Right lobe of liver (tissue), 6 donors: ENCODE data around the gene RNF11. TPM values are rescaled to one million over a fixed set of nuclear protein-coding genes. Genes with fewer than 3 reads are reported as not detected.
"Not testable (repeated sequence)": the region's sequence is repeated elsewhere in the genome, so short reads cannot be mapped to it uniquely, and the experiment has no call there.

Source experiments
- ATAC-seq, 4 donors: fragments of 200-7000 bp; cut with Tn5 transposase; one replicate each; pipeline ENCODE4 v1.9.1; 2020; ENCODE audit warnings: mild to moderate bottlenecking in 4 of 4, moderate library complexity in 4 of 4
- DNase-seq, 3 donors: peaks; one replicate each; pipeline ENCODE4 v3.0.0-alpha.2; 2020
- H3K27ac ChIP-seq, 3 donors: fragments of 200-600 bp; one replicate each; pipeline ENCODE4 v1.8.0; 2022
- H3K27me3 ChIP-seq, 2 donors: fragments of 200-600 bp; one replicate each; pipeline ENCODE4 v1.8.0; 2022
- H3K36me3 ChIP-seq, 4 donors: fragments of 200-600 bp; sonication (generic) in 1 of 4; one replicate each; pipeline versions ENCODE4 v1.5.1 to v1.8.0; 2017 to 2022; ENCODE audit warnings: control low read depth in 1 of 4
- H3K4me1 ChIP-seq, 4 donors: fragments of 200-600 bp; sonication (generic) in 1 of 4; one replicate each; pipeline versions ENCODE4 v1.5.1 to v1.8.0; 2017 to 2022; ENCODE audit warnings: control low read depth in 1 of 4
- H3K4me3 ChIP-seq, 3 donors: fragments of 200-600 bp; one replicate each; pipeline ENCODE4 v1.8.0; 2022
- H3K9me3 ChIP-seq, 4 donors: fragments of 200-600 bp; sonication (generic) in 1 of 4; one replicate each; pipeline versions ENCODE4 v1.5.1 to v1.8.0; 2017 to 2022; ENCODE audit warnings: control low read depth in 1 of 4
- CTCF ChIP-seq, 4 donors: fragments of 200-600 bp in 3 of 4; fragments of 450-650 bp in 1 of 4; IDR thresholded peaks; one replicate each; pipeline versions ENCODE4 v1.5.1 to v1.8.0; 2016 to 2022; ENCODE audit warnings: antibody characterized with exemption in 4 of 4, mild to moderate bottlenecking in 2 of 4
- POLR2A ChIP-seq: fragments of 450-650 bp; IDR thresholded peaks from one replicate; pipeline ENCODE4 v1.6.1; 2017; ENCODE audit warnings: antibody characterized with exemption, mild to moderate bottlenecking
- WGBS: methylation state at CpG from one replicate; pipeline ENCODE4 v1.1.6; 2018; ENCODE audit warnings: low coverage, low lambda C conversion rate; ENCODE audit not compliant: insufficient coverage; ENCODE audit errors: missing lambda C conversion rate; 5-methylcytosine and 5-hydroxymethylcytosine counted together
- intact Hi-C, 2 donors: fragments of 100-400 bp; cut with DNase I; formaldehyde crosslinking; loops; one replicate each; pipeline versions ENCODE4 v1.11.2 to v1.14.1; 2022
- total RNA-seq, 6 experiments: library from RNA; depleted of rRNA in 2 of 6; stranded (reverse); fragments of >200 nt in 2 of 6; fragmentation: NEBNext Ultra II Directional in 3 of 6; extraction: Animal tissue kit (Norgen Biotek cat#: 25700) in 3 of 6; gene quantifications; one replicate each; pipeline versions ENCODE4 v1.1.0 to v1.2.4, GENCODE V29; 2016 to 2023
- donor health status: DM: no; HTN: yes; CAD: no.
- donor health status: DM: no; HTN: no; CAD: no.
- donor health status: DM: no; HTN: no; CAD: no.
- donor health status: DM: no; HTN: yes; CAD: no.
- donor health status: DM: no; HTN: yes; CAD: no.

Gene RNF11
- total RNA-seq, 6 experiments from 2014 or later: 35.1 to 60.1 (median 50.0) TPM

- TF ChIP-seq CTCF (IDR thresholded peaks at IDR 0.05) (no peak), POLR2A (no peak)
- DNase-seq (no peak), ATAC-seq (no peak)
- Histone ChIP-seq H3K9me3 (no peaks in the 10 kb centered on the region), H3K4me1 (no peaks in the 10 kb centered on the region), H3K4me3 (no peak overlapping the region), H3K27me3 (no peaks in the 10 kb centered on the region), H3K27ac (no peak overlapping the region), H3K36me3 (no peaks in the 10 kb centered on the region)
- intact Hi-C loops: no loop called here
- 85% methylated on average over 5 of the region's 6 CpGs for WGBS
Measured at GRCh38 chr1:51222136-51222787, 13.8 kb upstream of the RNF11 start.

GRCh38 chr1:51222809-51223208 is 13.3 kb upstream of the RNF11 start:
- Histone ChIP-seq H3K27ac (no peak overlapping the region), H3K36me3 (no peaks in the 10 kb centered on the region), H3K4me3 (no peak overlapping the region), H3K27me3 (no peaks in the 10 kb centered on the region), H3K9me3 (no peaks in the 10 kb centered on the region), H3K4me1 (no peaks in the 10 kb centered on the region)
- intact Hi-C loops: no loop called here
- DNase-seq (no peak), ATAC-seq (no peak)
- TF ChIP-seq POLR2A: no peak
- no peak for TF ChIP-seq CTCF (IDR thresholded peaks at IDR 0.05)
- WGBS: 91% methylated on average over 3 of the region's 3 CpGs

GRCh38 chr1:51224255-51224654 is 11.8 kb upstream of the RNF11 start:
- intact Hi-C loops: no loop called here
- Histone ChIP-seq H3K27ac (no peak overlapping the region), H3K27me3 (no peaks in the 10 kb centered on the region), H3K4me3 (no peak overlapping the region), H3K4me1 (no peaks in the 10 kb centered on the region), H3K9me3 (no peaks in the 10 kb centered on the region), H3K36me3 (no peaks in the 10 kb centered on the region)
- TF ChIP-seq CTCF (IDR thresholded peaks at IDR 0.05) (no peak), POLR2A (no peak)
- ATAC-seq (no peak), DNase-seq (no peak)
- WGBS: 95% methylated on average over 6 of the region's 6 CpGs

GRCh38 chr1:51227231-51227960 is 8.7 kb upstream of the RNF11 start:
- 74% methylated on average over 13 of the region's 15 CpGs for WGBS
- DNase-seq, intact Hi-C loops: not testable (repeated sequence)

GRCh38 chr1:51228471-51228870 is 7.6 kb upstream of the RNF11 start:
- H3K4me3 ChIP-seq, intact Hi-C loops, H3K27ac ChIP-seq, ATAC-seq, H3K4me1 ChIP-seq, H3K9me3 ChIP-seq, H3K27me3 ChIP-seq, DNase-seq, H3K36me3 ChIP-seq: not testable (repeated sequence)
- WGBS: 81% methylated on average over 8 of the region's 11 CpGs

More at GRCh38 chr1:51227231-51227960, 8.7 kb upstream of the RNF11 start:
- not testable (repeated sequence) for ATAC-seq, H3K36me3 ChIP-seq, H3K4me1 ChIP-seq, H3K9me3 ChIP-seq, H3K27ac ChIP-seq, H3K4me3 ChIP-seq, H3K27me3 ChIP-seq
